Neural cell (in vitro differentiated cells): Measurements from ENCODE around the gene TMED9. TPM values are rescaled to one million over a fixed set of nuclear protein-coding genes. Genes with fewer than 3 reads are reported as not detected.

Experiments used
- H2AFZ ChIP-seq: fragments of 200-600, 300-800 bp; sonication (generic), shearing (Covaris generic); 2 replicates; pipeline ENCODE4 v1.6.0; 2014; ENCODE audit warnings: low read depth, mild to moderate bottlenecking, antibody characterized with exemption, low read length, moderate library complexity
- H3F3A ChIP-seq: fragments of 200-600 bp; shearing (Covaris generic); 2 replicates; pipeline ENCODE4 v1.6.1; 2016; ENCODE audit warnings: mild to moderate bottlenecking, moderate library complexity, mixed read lengths, antibody characterized with exemption, low read length; ENCODE audit not compliant: insufficient read depth, poor library complexity, severe bottlenecking
- H3K27ac ChIP-seq: fragments of 200-600, 300-800 bp; sonication (generic), shearing (Covaris generic); 2 replicates; pipeline ENCODE4 v1.5.1; 2014; ENCODE audit warnings: mild to moderate bottlenecking, low read length, moderate library complexity
- H3K27me3 ChIP-seq: fragments of 300-800, 200-600 bp; sonication (generic), shearing (Covaris generic); 2 replicates; pipeline ENCODE4 v1.6.0; 2014; ENCODE audit warnings: mild to moderate bottlenecking, low read depth, low read length, moderate library complexity; ENCODE audit not compliant: insufficient read depth
- H3K36me3 ChIP-seq: fragments of 300-800, 200-600 bp; sonication (generic), shearing (Covaris generic); 2 replicates; pipeline ENCODE4 v1.5.1; 2014; ENCODE audit warnings: mild to moderate bottlenecking, antibody characterized with exemption, low read length, moderate library complexity; ENCODE audit not compliant: insufficient read depth
- H3K4me2 ChIP-seq: fragments of 300-800, 200-600 bp; sonication (generic), shearing (Covaris generic); 2 replicates; pipeline ENCODE4 v1.6.0; 2014; ENCODE audit warnings: mild to moderate bottlenecking, low read length
- H3K4me3 ChIP-seq: fragments of 300-800, 200-600 bp; sonication (generic), shearing (Covaris generic); 2 replicates; pipeline ENCODE4 v1.5.1; 2014; ENCODE audit warnings: mild to moderate bottlenecking, low read length, moderate library complexity
- H3K79me2 ChIP-seq: fragments of 200-600 bp; shearing (Covaris generic); replicated peaks from 2 replicates; pipeline ENCODE4 v1.6.0; 2014; ENCODE audit warnings: mild to moderate bottlenecking, low read length, moderate library complexity; ENCODE audit not compliant: insufficient read depth
- H3K9ac ChIP-seq: fragments of 300-800, 200-600 bp; sonication (generic), shearing (Covaris generic); 2 replicates; pipeline ENCODE4 v1.6.1; 2016; ENCODE audit warnings: mild to moderate bottlenecking, low read length, mixed read lengths
- H3K9me2 ChIP-seq: fragments of 200-600 bp; shearing (Covaris generic); 2 replicates; pipeline ENCODE4 v1.6.1; 2016; ENCODE audit warnings: mild to moderate bottlenecking, low read length, mixed read lengths; ENCODE audit not compliant: insufficient read depth
- H3K9me3 ChIP-seq: fragments of 200-600, 300-800 bp; sonication (generic), shearing (Covaris generic); 2 replicates; pipeline ENCODE4 v1.6.1; 2016; ENCODE audit warnings: mild to moderate bottlenecking, mixed run types, low read length, moderate library complexity, mixed read lengths
- H4K20me1 ChIP-seq: fragments of 200-600 bp; shearing (Covaris generic); 2 replicates; pipeline ENCODE4 v1.6.1; 2016; ENCODE audit warnings: mild to moderate bottlenecking, mixed run types; ENCODE audit not compliant: insufficient read depth
- CTCF ChIP-seq: fragments of 450-650 bp; IDR thresholded peaks from 2 replicates; pipeline ENCODE4 v1.5.1; 2014; ENCODE audit warnings: antibody characterized with exemption, mild to moderate bottlenecking, moderate library complexity; ENCODE audit not compliant: poor library complexity, severe bottlenecking
- EP300 ChIP-seq: fragments of 450-650 bp; conservative IDR thresholded peaks from 2 replicates; pipeline ENCODE4 v1.6.1; 2014; ENCODE audit warnings: antibody characterized with exemption, mild to moderate bottlenecking, moderate library complexity; ENCODE audit not compliant: poor library complexity, severe bottlenecking
- EZH2 ChIP-seq: fragments of 200-600, 300-800 bp; shearing (Covaris generic), sonication (generic); IDR thresholded peaks from 2 replicates; pipeline ENCODE4 v1.6.1; 2014; ENCODE audit warnings: antibody characterized with exemption, low read length, borderline replicate concordance, mild to moderate bottlenecking; ENCODE audit not compliant: insufficient read depth, poor library complexity, severe bottlenecking
- MXI1 ChIP-seq: fragments of 450-650 bp; conservative IDR thresholded peaks from 2 replicates; pipeline ENCODE4 v1.6.1; 2014; ENCODE audit warnings: antibody characterized with exemption, mild to moderate bottlenecking; ENCODE audit not compliant: poor library complexity, severe bottlenecking
- POLR2AphosphoS5 ChIP-seq: IDR thresholded peaks from 2 replicates; pipeline ENCODE4 v1.6.1; 2012
- RAD21 ChIP-seq: fragments of 450-650 bp; conservative IDR thresholded peaks from 2 replicates; pipeline ENCODE4 v1.6.1; 2014; ENCODE audit warnings: antibody characterized with exemption, mild to moderate bottlenecking, moderate library complexity
- SMC3 ChIP-seq: fragments of 450-650 bp; conservative IDR thresholded peaks from 2 replicates; pipeline ENCODE4 v1.6.1; 2014; ENCODE audit warnings: antibody characterized with exemption, mild to moderate bottlenecking, moderate library complexity; ENCODE audit not compliant: poor library complexity
- TAF1 ChIP-seq: IDR thresholded peaks from 2 replicates; pipeline ENCODE4 v1.6.1; 2012; ENCODE audit warnings: low read depth
- polyA plus RNA-seq: library from polyadenylated mRNA; depleted of rRNA; stranded (reverse); fragments of >200 nt; gene quantifications from 2 replicates; pipeline ENCODE4 v1.2.3, GENCODE V29; 2014

The TMED9 gene
- polyA plus RNA-seq, 1 donor from 2014 or later, result 59.1 TPM

GRCh38 chr5:177607452-177608192 is 15.6 kb downstream of the TMED9 start:
- Histone ChIP-seq H3K27ac (no peak overlapping the region), H3K4me2 (no peak overlapping the region)

GRCh38 chr5:177608243-177609075 is 16.5 kb downstream of the TMED9 start:
- Histone ChIP-seq H3K9me2 (no peaks in the 10 kb centered on the region), H3K4me2 (no peak overlapping the region), H3K27me3 (no peaks in the 10 kb centered on the region), H2AFZ (no peak overlapping the region), H3F3A (no peaks in the 10 kb centered on the region), H3K79me2 (no peaks in the 10 kb centered on the region), H3K9ac (no peak overlapping the region), H3K4me3 (no peak overlapping the region), H4K20me1 (no peaks in the 10 kb centered on the region), H3K9me3 (no peaks in the 10 kb centered on the region), H3K27ac (no peak overlapping the region), H3K36me3 (no peaks in the 10 kb centered on the region)
- no peak for TF ChIP-seq MXI1
- no peak for TF ChIP-seq RAD21
- no peak for TF ChIP-seq EP300
- no peak for TF ChIP-seq POLR2AphosphoS5
- TF ChIP-seq EZH2, result no peak
- no peak for TF ChIP-seq CTCF

More at GRCh38 chr5:177607452-177608192, 15.6 kb downstream of the TMED9 start:
- Histone ChIP-seq H3K27me3 (no peaks in the 10 kb centered on the region), H3K4me3 (no peak overlapping the region), H4K20me1 (no peaks in the 10 kb centered on the region), H3K9me3 (no peaks in the 10 kb centered on the region), H3K36me3 (no peaks in the 10 kb centered on the region), H3K9ac (no peak overlapping the region), H3K79me2 (no peaks in the 10 kb centered on the region), H2AFZ (no peak overlapping the region), H3K9me2 (no peaks in the 10 kb centered on the region), H3F3A (no peaks in the 10 kb centered on the region)
- TF ChIP-seq CTCF, result peak; percentile 89
- peak; percentile 84 for TF ChIP-seq SMC3
- TF ChIP-seq MXI1, result peak; percentile 23
- TF ChIP-seq RAD21, result peak; percentile 78
- no peak for TF ChIP-seq EP300
- TF ChIP-seq TAF1, result no peak
- no peak for TF ChIP-seq EZH2
